K562 (cell line): ENCODE measurements around the gene AGAP1.

ENCODE experiments used
- ARHGAP35 ChIP-seq: fragments of 450-650 bp; IDR thresholded peaks from 2 replicates; pipeline ENCODE4 v1.6.1; 2018; ENCODE audit not compliant: partially characterized antibody
- CCAR2 ChIP-seq: fragments of 200-400 bp; formaldehyde crosslinking; IDR thresholded peaks from 2 replicates; pipeline ENCODE4 v1.6.1; 2017; ENCODE audit warnings: mild to moderate bottlenecking, low read depth, low read length
- POLR2AphosphoS5 ChIP-seq: IDR thresholded peaks from 2 replicates; pipeline ENCODE4 v1.6.1; 2011; ENCODE audit warnings: mild to moderate bottlenecking, low read depth, low read length, moderate library complexity; ENCODE audit not compliant: control insufficient read depth, insufficient read depth
- RBM39 ChIP-seq: fragments of 200-400 bp; formaldehyde crosslinking; optimal IDR thresholded peaks from 2 replicates; pipeline ENCODE3; 2018; ENCODE audit warnings: low read depth, low read length
- SRF ChIP-seq, 2 experiments: fragments of 250-450, 450-650 bp in 1 of 2; sonication (Bioruptor Pico) in 1 of 2; sonication (generic) in 1 of 2; formaldehyde crosslinking; IDR thresholded peaks; 2 replicates each; pipeline versions ENCODE4 v1.5.0 to v1.5.1; 2020 to 2022; ENCODE audit warnings: mild to moderate bottlenecking in 1 of 2, missing genetic modification reagents in 1 of 2

DNA sequence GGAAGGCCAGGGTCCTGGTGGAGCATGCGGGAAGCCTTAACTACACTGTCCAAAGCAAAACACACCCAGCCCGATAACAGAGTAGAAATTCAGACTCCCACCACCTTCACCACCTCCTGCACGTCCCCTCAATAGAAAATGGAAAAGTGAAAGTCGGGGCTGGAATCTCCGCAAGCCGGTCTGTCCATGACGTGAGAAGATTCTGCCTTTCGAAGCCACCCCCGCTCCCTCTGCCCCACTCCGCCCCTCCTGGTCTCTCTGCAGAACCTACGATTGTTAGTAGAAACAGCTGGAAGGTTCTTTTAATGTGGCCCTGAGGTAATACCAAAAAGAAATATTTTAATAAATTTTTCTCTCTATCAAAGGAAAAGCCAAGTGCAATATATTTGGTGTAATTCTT lies 558.0 kb downstream of the AGAP1 start:
- TF ChIP-seq RBM39 (no peak), CCAR2 (no peak), ARHGAP35 (no peak), SRF (CRISPR knock-in tag; IDR thresholded peaks at IDR 0.05) (no peak), POLR2AphosphoS5 (no peak)
